ENCODE measurements around the gene LSM14B.

LSM14B gene

GRCh38 chr20:62183426-62184142 lies 61.3 kb downstream of the LSM14B start:
- no peak for DNase-seq (ENCODE audit: low read depth in 2 of 2)
